Left ventricle myocardium inferior (tissue), 1 donor: ENCODE data around the gene BZW2. TPM values are rescaled to one million over a fixed set of nuclear protein-coding genes. Genes with fewer than 3 reads are reported as not detected.

Experiments used
- DNase-seq: peaks from one replicate; pipeline ENCODE4 v3.0.0-alpha.2; 2020
- H3K27ac ChIP-seq: fragments of 200-600 bp; replicated peaks from 2 replicates; pipeline ENCODE4 v1.8.0; 2021
- H3K27me3 ChIP-seq: fragments of 200-600 bp; 2 replicates; pipeline ENCODE4 v1.8.0; 2021; ENCODE audit warnings: low read depth
- H3K36me3 ChIP-seq: fragments of 200-600 bp; 2 replicates; pipeline ENCODE4 v1.8.0; 2021
- H3K4me1 ChIP-seq: fragments of 200-600 bp; 2 replicates; pipeline ENCODE4 v1.8.0; 2021
- H3K4me3 ChIP-seq: fragments of 200-600 bp; 2 replicates; pipeline ENCODE4 v1.8.0; 2021; ENCODE audit warnings: mild to moderate bottlenecking, moderate library complexity
- H3K9me3 ChIP-seq: fragments of 200-600 bp; replicated peaks from 2 replicates; pipeline ENCODE4 v1.8.0; 2021
- intact Hi-C: fragments of 100-400 bp; cut with micrococcal nuclease; formaldehyde crosslinking; loops from one replicate; pipeline ENCODE4 v1.11.0; 2022
- total RNA-seq: library from RNA; stranded (reverse); fragmentation: NEBNext Ultra II Directional; extraction: Animal tissue kit (Norgen Biotek cat#: 25700); gene quantifications from one replicate; pipeline ENCODE4 v1.2.1, GENCODE V29; 2021
- TF ChIP-seq, protein P1 (sequence below): fragments of 200-600 bp; IDR thresholded peaks from 2 replicates; pipeline ENCODE4 v1.8.0; 2021; ENCODE audit warnings: antibody characterized with exemption, mild to moderate bottlenecking, borderline replicate concordance
- donor health status: DM: no; HTN: yes; CAD: no; lungs with severe emphysema.

BZW2 gene
- total RNA-seq, 1 donor from 2014 or later, result 308 TPM

DNA sequence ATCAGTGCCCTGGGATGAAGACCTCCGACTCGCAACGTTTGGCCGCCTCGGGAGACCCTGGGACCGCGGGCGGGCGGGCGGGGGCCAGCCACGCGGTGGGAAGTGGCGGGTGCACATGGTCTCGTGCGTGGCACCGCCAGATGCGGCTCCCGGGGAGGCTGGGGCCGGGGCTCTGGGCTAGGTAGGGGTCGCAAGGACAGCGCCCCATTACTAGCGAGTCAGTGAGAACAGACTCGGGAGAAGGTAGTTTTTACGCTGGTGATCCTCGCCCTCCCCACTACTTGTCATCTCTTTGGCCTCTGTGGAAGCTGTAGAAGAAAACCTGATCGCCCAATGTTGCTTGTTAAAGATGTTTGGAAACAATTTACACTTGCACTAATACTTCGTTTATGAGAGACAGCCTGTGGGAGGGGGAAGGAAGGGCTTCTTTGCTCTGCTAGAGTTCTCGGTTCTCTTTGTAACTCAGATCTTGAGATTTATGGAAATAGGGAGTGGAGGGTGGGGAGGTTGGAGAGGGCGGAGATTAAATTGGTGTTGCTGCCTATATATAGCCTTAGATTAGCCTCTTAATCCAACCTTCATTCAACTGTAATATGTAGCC is 591 bp downstream of the BZW2 start:
- no peaks in the 10 kb centered on the region for H3K36me3 ChIP-seq
- TF ChIP-seq, protein P1, sequence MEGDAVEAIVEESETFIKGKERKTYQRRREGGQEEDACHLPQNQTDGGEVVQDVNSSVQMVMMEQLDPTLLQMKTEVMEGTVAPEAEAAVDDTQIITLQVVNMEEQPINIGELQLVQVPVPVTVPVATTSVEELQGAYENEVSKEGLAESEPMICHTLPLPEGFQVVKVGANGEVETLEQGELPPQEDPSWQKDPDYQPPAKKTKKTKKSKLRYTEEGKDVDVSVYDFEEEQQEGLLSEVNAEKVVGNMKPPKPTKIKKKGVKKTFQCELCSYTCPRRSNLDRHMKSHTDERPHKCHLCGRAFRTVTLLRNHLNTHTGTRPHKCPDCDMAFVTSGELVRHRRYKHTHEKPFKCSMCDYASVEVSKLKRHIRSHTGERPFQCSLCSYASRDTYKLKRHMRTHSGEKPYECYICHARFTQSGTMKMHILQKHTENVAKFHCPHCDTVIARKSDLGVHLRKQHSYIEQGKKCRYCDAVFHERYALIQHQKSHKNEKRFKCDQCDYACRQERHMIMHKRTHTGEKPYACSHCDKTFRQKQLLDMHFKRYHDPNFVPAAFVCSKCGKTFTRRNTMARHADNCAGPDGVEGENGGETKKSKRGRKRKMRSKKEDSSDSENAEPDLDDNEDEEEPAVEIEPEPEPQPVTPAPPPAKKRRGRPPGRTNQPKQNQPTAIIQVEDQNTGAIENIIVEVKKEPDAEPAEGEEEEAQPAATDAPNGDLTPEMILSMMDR, result no peak
- H3K4me1 ChIP-seq, result peaks cover 96% of the 10 kb centered on the region
- intact Hi-C loops, result no loop called here
- H3K4me3 ChIP-seq, result peak overlapping the region; percentile 90
- no peaks in the 10 kb centered on the region for H3K27me3 ChIP-seq
- no peak for DNase-seq
- H3K27ac ChIP-seq, result peak overlapping the region; percentile 93
- H3K9me3 ChIP-seq, result no peaks in the 10 kb centered on the region

DNA sequence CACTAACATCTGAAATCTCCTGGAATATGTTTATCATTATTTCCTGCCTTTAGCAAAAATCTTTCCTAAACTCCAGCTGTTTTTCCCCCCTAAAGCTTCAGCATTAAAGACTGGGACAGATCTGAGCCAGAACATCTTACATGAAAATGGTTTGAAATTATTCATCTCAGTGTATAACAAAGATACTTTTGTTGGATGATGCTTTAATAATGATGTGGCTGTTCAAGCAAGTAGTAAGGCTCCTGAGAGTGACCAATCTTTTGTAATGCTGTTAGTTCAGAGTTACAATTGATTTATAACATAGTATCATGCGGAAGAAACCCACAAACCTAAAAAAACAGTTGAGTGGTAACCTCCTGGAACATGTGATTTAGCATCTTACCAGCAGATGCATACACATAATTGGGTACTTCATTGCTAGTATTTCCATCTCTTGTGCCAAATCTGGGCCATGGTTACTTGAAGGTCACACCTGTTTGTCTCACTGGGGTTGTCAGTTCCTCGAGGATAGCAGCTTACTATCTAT is 1.5 kb downstream of the BZW2 start:
- TF ChIP-seq, protein P1, result no peak
- peaks cover 96% of the 10 kb centered on the region for H3K4me1 ChIP-seq
- H3K9me3 ChIP-seq, result no peaks in the 10 kb centered on the region
- H3K4me3 ChIP-seq, result peak overlapping the region; percentile 90
- H3K27ac ChIP-seq, result peak overlapping the region; percentile 93
- intact Hi-C loops, result no loop called here
- no peaks in the 10 kb centered on the region for H3K27me3 ChIP-seq
- H3K36me3 ChIP-seq, result no peaks in the 10 kb centered on the region
- DNase-seq, result no peak

DNA sequence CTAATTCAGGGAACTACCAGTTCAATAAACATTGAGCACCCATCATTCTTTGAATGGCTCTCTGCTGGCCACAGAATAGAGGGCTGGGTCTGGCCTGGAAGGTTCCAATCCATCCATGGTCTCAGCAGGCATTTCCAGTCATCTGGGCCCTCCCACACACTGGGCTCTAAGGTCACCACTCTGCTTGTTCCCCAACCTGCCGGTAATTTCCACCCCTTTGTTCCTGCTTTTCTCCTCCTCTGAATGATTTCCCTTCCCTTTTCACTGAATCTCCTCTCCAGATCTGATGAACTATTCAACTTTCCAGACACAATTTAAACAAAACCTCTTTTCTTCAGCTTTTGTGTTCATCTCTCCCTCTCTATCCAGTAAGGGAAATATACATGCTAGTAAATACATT is 2.6 kb downstream of the BZW2 start:
- Histone ChIP-seq H3K36me3 (no peaks in the 10 kb centered on the region), H3K27me3 (no peaks in the 10 kb centered on the region), H3K4me3 (peak overlapping the region; percentile 90), H3K9me3 (no peaks in the 10 kb centered on the region), H3K4me1 (peaks cover 96% of the 10 kb centered on the region), H3K27ac (peak overlapping the region; percentile 93)
- DNase-seq, result no peak
- TF ChIP-seq, protein P1, result no peak
- intact Hi-C loops, result no loop called here

DNA sequence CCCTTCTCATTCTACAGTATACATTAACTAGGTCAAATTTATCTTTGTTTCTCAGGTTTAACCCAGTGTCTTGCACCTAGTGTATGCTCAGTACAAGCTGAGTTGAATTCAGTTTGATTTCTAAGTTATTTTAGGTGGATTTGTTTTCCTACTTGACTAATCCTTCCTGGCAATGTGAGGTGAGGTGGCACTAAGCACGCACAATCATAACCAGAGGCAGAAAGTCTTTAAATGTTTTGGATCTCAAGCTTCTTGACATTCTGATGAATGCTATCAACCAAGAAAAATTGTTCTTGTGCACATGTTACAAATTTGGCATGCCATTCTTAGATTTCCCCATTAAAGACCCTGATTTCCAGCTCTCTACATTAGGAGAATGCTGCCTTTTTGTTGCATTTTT is 3.2 kb downstream of the BZW2 start:
- H3K4me1 ChIP-seq, result peaks cover 92% of the 10 kb centered on the region
- intact Hi-C loops, result no loop called here

DNA sequence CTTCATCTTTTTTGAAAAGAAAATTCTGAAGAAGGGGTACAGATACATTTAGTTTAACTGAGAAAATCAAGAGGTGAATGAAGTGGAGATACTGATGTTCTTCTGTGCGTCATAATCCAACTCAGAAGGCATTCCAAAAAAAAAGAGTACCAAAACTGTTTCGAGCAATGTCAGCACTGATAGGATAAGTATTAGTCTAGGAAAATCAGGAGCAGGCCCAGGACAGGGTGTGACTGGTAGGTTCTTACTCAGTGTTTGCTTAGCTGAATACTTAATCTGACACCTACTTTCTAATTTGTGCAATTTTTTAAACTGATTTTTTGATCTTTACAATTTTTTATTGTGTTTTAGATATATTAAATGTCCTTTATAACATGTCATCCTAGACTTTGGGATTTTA is 4.3 kb downstream of the BZW2 start:
- no peaks in the 10 kb centered on the region for H3K36me3 ChIP-seq
- H3K4me3 ChIP-seq, result peak overlapping the region; percentile 6
- no peaks in the 10 kb centered on the region for H3K27me3 ChIP-seq
- TF ChIP-seq, protein P1, result no peak
- intact Hi-C loops, result no loop called here
- H3K4me1 ChIP-seq, result peaks cover 91% of the 10 kb centered on the region
- peak overlapping the region; percentile 93 for H3K27ac ChIP-seq
- no peaks in the 10 kb centered on the region for H3K9me3 ChIP-seq
- DNase-seq, result no peak

More for the DNA sequence above, 3.2 kb downstream of the BZW2 start:
- Histone ChIP-seq H3K36me3 (no peaks in the 10 kb centered on the region), H3K9me3 (no peaks in the 10 kb centered on the region), H3K27me3 (no peaks in the 10 kb centered on the region), H3K4me3 (peak overlapping the region; percentile 90), H3K27ac (peak overlapping the region; percentile 93)
- TF ChIP-seq, protein P1, result no peak
- no peak for DNase-seq
